Measurements from ENCODE around the gene RPS18. TPM values are rescaled to one million over a fixed set of nuclear protein-coding genes. Genes with fewer than 3 reads are reported as not detected.
A peak's percentile ranks its signal among the peaks of the same experiment; 100 is the strongest.

The RPS18 gene
- total and polyA plus RNA-seq, 2 of the 4 experiments (the other 2 are of a cell fraction), result 6,577 to 8,417 TPM

- TF ChIP-seq CEBPB (IDR thresholded peaks at IDR 0.05; ENCODE audit: low read depth, low read length) (no peak), MAZ (IDR thresholded peaks at IDR 0.05; ENCODE audit: borderline replicate concordance, low read depth, low read length) (0 out of 2 replicates have a peak, but pooled peaks have one; percentile 9), MAFK (IDR thresholded peaks at IDR 0.05; ENCODE audit: low read depth, low read length) (no peak)
Observed at GRCh38 chr6:33312361-33313104, 40.7 kb downstream of the RPS18 start (continued).

- WGBS, 2 experiments (ENCODE audit: extremely low coverage in 2 of 2, insufficient read length in 1 of 2), result no CpG with 5 or more reads among the region's 33 CpGs
- dilution Hi-C loops (cut with HindIII; ENCODE audit: low sequenced_read_pairs, unreplicated experiment), result no loop called here
Observed at GRCh38 chr6:33313105-33313708, 41.3 kb downstream of the RPS18 start.

More at GRCh38 chr6:33313105-33313708, 41.3 kb downstream of the RPS18 start:
- intact Hi-C loops (cut with micrococcal nuclease), result loop anchor here (1.0 to 5.0 kb wide), 3 partner anchors 14 to 104 kb away; partner anchors contain the start of gene CUTA
- peak overlapping the region; percentile 51 for H4K5ac ChIP-seq (ENCODE audit: low read depth, low read length)
- no peak for TF ChIP-seq SMC3 (IDR thresholded peaks at IDR 0.05; ENCODE audit: low read depth, low read length)
- 0 out of 2 replicates have a peak, but pooled peaks have one; percentile 12 for TF ChIP-seq MXI1 (IDR thresholded peaks at IDR 0.05; ENCODE audit: borderline replicate concordance, low read depth, low read length)
- 0 out of 2 replicates have a peak, but pooled peaks have one; percentile 44 for TF ChIP-seq CHD1 (IDR thresholded peaks at IDR 0.05; ENCODE audit: low read depth, low read length)
- peaks cover 23 to 72% of the 10 kb centered on the region in 2 experiments for H3K79me1 ChIP-seq (ENCODE audit: low read depth in 1 of 2, low read length in 2 of 2)
- peak overlapping the region; percentile 96 for H2AFZ ChIP-seq (replicated peaks; ENCODE audit: low read length, poor library complexity)
- peak overlapping the region; percentile 92 for H2BK120ac ChIP-seq (ENCODE audit: low read depth, low read length)
- H3K36me3 ChIP-seq (ENCODE audit: control insufficient read depth, insufficient read depth, low read length), result peaks cover 2% of the 10 kb centered on the region; the same call in 1 of the 2 replicates
- no peaks in the 10 kb centered on the region for H3K9me3 ChIP-seq (ENCODE audit: control insufficient read depth, insufficient read depth, low read length)
- peaks cover 11% of the 10 kb centered on the region for H3K9me1 ChIP-seq (ENCODE audit: insufficient read depth, low read length)
- H3K18ac ChIP-seq (ENCODE audit: low read depth, low read length), result peak overlapping the region; percentile 57
- no TSS peak for BruUV-seq (replicated peaks)
- H2AK9ac ChIP-seq (replicated peaks; ENCODE audit: low read depth, low read length, poor library complexity), result peak overlapping the region; percentile 99
- H3K14ac ChIP-seq (replicated peaks; ENCODE audit: low read depth, low read length), result peak overlapping the region; percentile 98
- peak overlapping the region; percentile 64 for H3K4me3 ChIP-seq (ENCODE audit: insufficient read depth, low read depth, low read length)
- H3K4me2 ChIP-seq (ENCODE audit: low read depth, low read length), result peak overlapping the region; percentile 98
- peak overlapping the region; percentile 96 for H3K9ac ChIP-seq (ENCODE audit: low read depth, low read length)
- DNase-seq (peak; percentile 31), ATAC-seq (ENCODE audit: low read depth) (peak; percentile 5)
- POLR2A ChIA-PET (ENCODE audit: unreplicated experiment), result interaction anchor here (1.2 kb wide), 1 partner anchor 14 kb away, joined by 3 read pairs; no protein-coding TSS in a partner anchor
- no peaks in the 10 kb centered on the region for H3K27me3 ChIP-seq (ENCODE audit: control insufficient read depth, insufficient read depth, low read length)
- H3K27ac ChIP-seq (ENCODE audit: insufficient read depth, low read length), result peak overlapping the region; percentile 97
- peak overlapping the region; percentile 95 for H2BK5ac ChIP-seq (ENCODE audit: low read depth, low read length, poor library complexity, severe bottlenecking)
- peaks cover 11% of the 10 kb centered on the region for H3K4me1 ChIP-seq (ENCODE audit: control insufficient read depth, insufficient read depth, low read length)
- peak overlapping the region; percentile 79 to 96; a peak in 3 of 4 replicates for H4K8ac ChIP-seq (ENCODE audit: low read depth in 2 of 2, low read length in 2 of 2)
- H2BK20ac ChIP-seq (ENCODE audit: low read depth, low read length), result no peak overlapping the region
- H4K91ac ChIP-seq (ENCODE audit: insufficient read depth, low read depth, low read length), result peak overlapping the region; percentile 95; the same call in 1 of the 2 replicates
- H2BK15ac ChIP-seq (ENCODE audit: low read depth, low read length), result peak overlapping the region; percentile 53; the same call in 1 of the 3 replicates
- peaks cover 14% of the 10 kb centered on the region for H4K20me1 ChIP-seq (ENCODE audit: insufficient read depth, low read length)
- CTCF ChIA-PET, result interaction anchor here (0.6 kb wide), 1 partner anchor 43 kb away, joined by 5 read pairs; no protein-coding TSS in a partner anchor
- peak overlapping the region; percentile 98 for H2AK5ac ChIP-seq (ENCODE audit: low read depth, low read length)
- H3K56ac ChIP-seq (ENCODE audit: extremely low read depth, insufficient read depth, low read length), result peak overlapping the region; percentile 94
- peak overlapping the region; percentile 99 for H3K23ac ChIP-seq (ENCODE audit: low read depth, low read length)
- in situ Hi-C loops (cut with MboI; ENCODE audit: low sequenced_read_pairs), result no loop called here
- H3K4ac ChIP-seq (ENCODE audit: low read depth, low read length), result peak overlapping the region; percentile 98
